ENCODE data around the gene BCO1.

BCO1 gene

GRCh38 chr16:81292936-81293335 is 54.4 kb downstream of the BCO1 start:
- Histone ChIP-seq H3K27me3 (ENCODE audit: control insufficient read depth in 1 of 2, insufficient read depth in 2 of 2, low read length in 2 of 2) (no peaks in the 10 kb centered on the region), H3K9me3 (ENCODE audit: control insufficient read depth in 2 of 2, low read length in 2 of 2) (no peaks in the 10 kb centered on the region), H3K27ac (ENCODE audit: low read length) (no peak overlapping the region), H3K36me3 (ENCODE audit: control insufficient read depth in 2 of 2, insufficient read depth in 2 of 2, low read length in 2 of 2) (no peaks in the 10 kb centered on the region), H3K4me1 (ENCODE audit: control insufficient read depth, insufficient read depth, low read length) (no peaks in the 10 kb centered on the region), H3K9ac (ENCODE audit: low read length in 2 of 2) (no peak overlapping the region), H3K4me3 (ENCODE audit: low read length in 2 of 2) (no peak overlapping the region)

GRCh38 chr16:81293909-81294802 is 55.7 kb downstream of the BCO1 start:
- Histone ChIP-seq H3K9ac (ENCODE audit: low read length in 2 of 2) (no peak overlapping the region), H3K27ac (ENCODE audit: low read length) (no peak overlapping the region)

GRCh38 chr16:81296631-81297030 is 58.1 kb downstream of the BCO1 start:
- H3K27me3 ChIP-seq (ENCODE audit: control insufficient read depth in 1 of 2, insufficient read depth in 2 of 2, low read length in 2 of 2): no peaks in the 10 kb centered on the region
- H3K4me3 ChIP-seq (ENCODE audit: low read length in 2 of 2): no peak overlapping the region
- no peak overlapping the region for H3K27ac ChIP-seq (ENCODE audit: low read length)
- no peaks in the 10 kb centered on the region for H3K9me3 ChIP-seq (ENCODE audit: control insufficient read depth in 2 of 2, low read length in 2 of 2)
- H3K36me3 ChIP-seq (ENCODE audit: control insufficient read depth in 2 of 2, insufficient read depth in 2 of 2, low read length in 2 of 2): no peaks in the 10 kb centered on the region
- no peaks in the 10 kb centered on the region for H3K4me1 ChIP-seq (ENCODE audit: control insufficient read depth, insufficient read depth, low read length)
- no peak overlapping the region for H3K9ac ChIP-seq (ENCODE audit: low read length in 2 of 2)

More at GRCh38 chr16:81293909-81294802, 55.7 kb downstream of the BCO1 start:
- Histone ChIP-seq H3K27me3 (ENCODE audit: control insufficient read depth in 1 of 2, insufficient read depth in 2 of 2, low read length in 2 of 2) (no peaks in the 10 kb centered on the region), H3K9me3 (ENCODE audit: control insufficient read depth in 2 of 2, low read length in 2 of 2) (no peaks in the 10 kb centered on the region), H3K36me3 (ENCODE audit: control insufficient read depth in 2 of 2, insufficient read depth in 2 of 2, low read length in 2 of 2) (no peaks in the 10 kb centered on the region), H3K4me3 (ENCODE audit: low read length in 2 of 2) (no peak overlapping the region), H3K4me1 (ENCODE audit: control insufficient read depth, insufficient read depth, low read length) (no peaks in the 10 kb centered on the region)

GRCh38 chr16:81307770-81308169 is 69.3 kb downstream of the BCO1 start:
- Histone ChIP-seq H3K9ac (ENCODE audit: low read length in 2 of 2) (no peak overlapping the region), H3K27ac (ENCODE audit: low read length) (no peak overlapping the region), H3K27me3 (ENCODE audit: control insufficient read depth in 1 of 2, insufficient read depth in 2 of 2, low read length in 2 of 2) (no peaks in the 10 kb centered on the region), H3K4me1 (ENCODE audit: control insufficient read depth, insufficient read depth, low read length) (no peaks in the 10 kb centered on the region), H3K9me3 (ENCODE audit: control insufficient read depth in 2 of 2, low read length in 2 of 2) (no peaks in the 10 kb centered on the region), H3K4me3 (ENCODE audit: low read length in 2 of 2) (no peak overlapping the region), H3K36me3 (ENCODE audit: control insufficient read depth in 2 of 2, insufficient read depth in 2 of 2, low read length in 2 of 2) (peaks cover 0 to 4% of the 10 kb centered on the region in 2 donors)

- H3K36me3 ChIP-seq (ENCODE audit: control insufficient read depth in 2 of 2, insufficient read depth in 2 of 2, low read length in 2 of 2): peaks cover 0 to 4% of the 10 kb centered on the region in 2 donors
- H3K9me3 ChIP-seq (ENCODE audit: control insufficient read depth in 2 of 2, low read length in 2 of 2): no peaks in the 10 kb centered on the region
- H3K9ac ChIP-seq (ENCODE audit: low read length in 2 of 2): no peak overlapping the region
- H3K4me1 ChIP-seq (ENCODE audit: control insufficient read depth, insufficient read depth, low read length): peaks cover 15% of the 10 kb centered on the region
- H3K4me3 ChIP-seq (ENCODE audit: low read length in 2 of 2): no peak overlapping the region
- H3K27ac ChIP-seq (ENCODE audit: low read length): no peak overlapping the region
- H3K27me3 ChIP-seq (ENCODE audit: control insufficient read depth in 1 of 2, insufficient read depth in 2 of 2, low read length in 2 of 2): no peaks in the 10 kb centered on the region
Measured at GRCh38 chr16:81310045-81310644, 71.7 kb downstream of the BCO1 start.

GRCh38 chr16:81311762-81312161 is 73.3 kb downstream of the BCO1 start:
- Histone ChIP-seq H3K27ac (ENCODE audit: low read length) (no peak overlapping the region), H3K4me3 (ENCODE audit: low read length in 2 of 2) (no peak overlapping the region), H3K9ac (ENCODE audit: low read length in 2 of 2) (no peak overlapping the region), H3K36me3 (ENCODE audit: control insufficient read depth in 2 of 2, insufficient read depth in 2 of 2, low read length in 2 of 2) (peaks cover 0 to 4% of the 10 kb centered on the region in 2 donors), H3K4me1 (ENCODE audit: control insufficient read depth, insufficient read depth, low read length) (peaks cover 24% of the 10 kb centered on the region), H3K9me3 (ENCODE audit: control insufficient read depth in 2 of 2, low read length in 2 of 2) (no peaks in the 10 kb centered on the region), H3K27me3 (ENCODE audit: control insufficient read depth in 1 of 2, insufficient read depth in 2 of 2, low read length in 2 of 2) (no peaks in the 10 kb centered on the region)

- peaks cover 0 to 4% of the 10 kb centered on the region in 2 donors for H3K36me3 ChIP-seq (ENCODE audit: control insufficient read depth in 2 of 2, insufficient read depth in 2 of 2, low read length in 2 of 2)
- H3K27ac ChIP-seq (ENCODE audit: low read length): peak overlapping the region; percentile 62
- H3K4me3 ChIP-seq (ENCODE audit: low read length in 2 of 2): peak overlapping the region; percentile 99
- H3K9me3 ChIP-seq (ENCODE audit: control insufficient read depth in 2 of 2, low read length in 2 of 2): no peaks in the 10 kb centered on the region
- no peaks in the 10 kb centered on the region for H3K27me3 ChIP-seq (ENCODE audit: control insufficient read depth in 1 of 2, insufficient read depth in 2 of 2, low read length in 2 of 2)
- H3K4me1 ChIP-seq (ENCODE audit: control insufficient read depth, insufficient read depth, low read length): peaks cover 29% of the 10 kb centered on the region
- H3K9ac ChIP-seq (ENCODE audit: low read length in 2 of 2): peak overlapping the region; percentile 80 to 83
Measured at GRCh38 chr16:81313701-81314602, 75.5 kb downstream of the BCO1 start.

- H3K4me3 ChIP-seq (ENCODE audit: low read length in 2 of 2): peak within 1 kb of the TSS; percentile 99
- peak within 1 kb of the TSS; percentile 80 to 83 for H3K9ac ChIP-seq (ENCODE audit: low read length in 2 of 2)
- H3K9me3 ChIP-seq (ENCODE audit: control insufficient read depth in 2 of 2, low read length in 2 of 2): no peaks in the 10 kb centered on the region
- H3K36me3 ChIP-seq (ENCODE audit: control insufficient read depth in 2 of 2, insufficient read depth in 2 of 2, low read length in 2 of 2): peaks cover 0 to 4% of the 10 kb centered on the region in 2 donors
- peaks cover 32% of the 10 kb centered on the region for H3K4me1 ChIP-seq (ENCODE audit: control insufficient read depth, insufficient read depth, low read length)
- H3K27me3 ChIP-seq (ENCODE audit: control insufficient read depth in 1 of 2, insufficient read depth in 2 of 2, low read length in 2 of 2): no peaks in the 10 kb centered on the region
- peak within 1 kb of the TSS; percentile 62 for H3K27ac ChIP-seq (ENCODE audit: low read length)
Measured at GRCh38 chr16:81314603-81315270, 76.2 kb downstream of the BCO1 start, which contains the start of gene GAN. TSS of gene GAN (plus strand) at chr16:81314962. CDS start at chr16:81315114, 152 bp downstream.

GRCh38 chr16:81315271-81316175 is 77.0 kb downstream of the BCO1 start:
- Histone ChIP-seq H3K36me3 (ENCODE audit: control insufficient read depth in 2 of 2, insufficient read depth in 2 of 2, low read length in 2 of 2) (peaks cover 0 to 4% of the 10 kb centered on the region in 2 donors), H3K4me1 (ENCODE audit: control insufficient read depth, insufficient read depth, low read length) (peaks cover 32% of the 10 kb centered on the region), H3K27me3 (ENCODE audit: control insufficient read depth in 1 of 2, insufficient read depth in 2 of 2, low read length in 2 of 2) (no peaks in the 10 kb centered on the region), H3K27ac (ENCODE audit: low read length) (peak overlapping the region; percentile 62), H3K9me3 (ENCODE audit: control insufficient read depth in 2 of 2, low read length in 2 of 2) (no peaks in the 10 kb centered on the region), H3K9ac (ENCODE audit: low read length in 2 of 2) (peak overlapping the region; percentile 67 to 74), H3K4me3 (ENCODE audit: low read length in 2 of 2) (peak overlapping the region; percentile 99)

Measured in stomach smooth muscle (tissue), 2 donors.